ENCODE results near the gene HTR3C.
A peak's percentile ranks its signal among the peaks of the same experiment; 100 is the strongest.

HTR3C gene

DNA sequence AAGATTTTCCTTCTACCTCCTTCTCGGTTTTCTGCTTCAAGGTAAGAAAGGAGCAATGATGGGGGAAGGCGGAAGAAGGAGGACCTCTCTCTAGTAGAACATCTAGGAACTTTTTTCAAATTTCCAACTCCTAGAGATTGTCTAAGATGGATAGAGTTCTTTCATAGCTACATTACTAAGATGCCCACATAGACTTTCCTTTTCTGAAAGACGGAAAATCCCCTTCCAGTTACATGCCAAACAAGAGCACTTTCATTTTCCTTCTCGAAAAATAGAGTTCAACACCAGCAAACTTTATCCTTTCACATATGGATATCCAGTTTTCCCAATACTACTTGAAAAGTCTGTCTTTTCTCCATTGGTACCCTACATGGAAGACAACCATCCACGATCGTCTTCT lies 44.7 kb downstream of the HTR3C start:
- no peak for DNase-seq

DNA sequence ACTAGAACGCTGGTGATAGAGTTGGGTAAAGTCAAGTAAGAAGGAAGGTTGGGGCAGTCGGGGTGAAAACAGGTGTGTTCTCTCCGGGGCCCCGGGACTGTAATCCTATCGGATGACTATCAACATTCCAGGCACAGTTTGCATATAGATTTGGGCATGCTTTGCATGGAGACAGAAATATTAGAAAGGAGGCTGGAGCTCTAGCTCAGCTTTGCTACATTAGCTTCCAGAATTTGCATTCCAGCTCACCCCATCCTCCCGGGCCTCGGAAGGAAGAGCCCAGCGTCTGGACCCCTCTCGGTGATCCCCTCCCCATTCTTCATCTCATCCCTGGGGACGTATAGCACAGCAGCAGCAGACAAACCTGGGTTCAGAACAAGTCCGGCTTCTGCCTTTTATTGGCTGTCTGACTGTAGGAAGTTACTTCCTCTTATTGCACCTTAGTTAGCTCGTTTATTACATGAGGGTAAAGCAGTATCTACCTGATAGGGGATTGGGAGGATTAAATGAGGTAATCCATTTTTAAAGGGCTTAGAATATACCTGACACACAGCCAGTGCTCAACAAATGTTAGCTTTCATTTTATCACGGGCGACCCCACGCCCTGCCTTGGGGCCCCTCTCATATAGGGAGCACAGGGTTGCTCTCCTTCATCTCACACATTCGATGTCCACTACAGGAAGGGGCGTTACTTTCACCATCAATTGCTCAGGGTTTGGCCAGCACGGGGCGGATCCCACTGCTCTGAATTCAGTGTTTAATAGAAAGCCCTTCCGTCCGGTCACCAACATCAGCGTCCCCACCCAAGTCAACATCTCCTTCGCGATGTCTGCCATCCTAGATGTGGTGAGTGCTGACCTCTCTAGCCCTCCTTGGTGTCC lies 47.2 kb downstream of the HTR3C start:
- DNase-seq = peak in 1 of 2 experiments; percentile 22
